ENCODE measurements around the gene KCNMB2.

DNA sequence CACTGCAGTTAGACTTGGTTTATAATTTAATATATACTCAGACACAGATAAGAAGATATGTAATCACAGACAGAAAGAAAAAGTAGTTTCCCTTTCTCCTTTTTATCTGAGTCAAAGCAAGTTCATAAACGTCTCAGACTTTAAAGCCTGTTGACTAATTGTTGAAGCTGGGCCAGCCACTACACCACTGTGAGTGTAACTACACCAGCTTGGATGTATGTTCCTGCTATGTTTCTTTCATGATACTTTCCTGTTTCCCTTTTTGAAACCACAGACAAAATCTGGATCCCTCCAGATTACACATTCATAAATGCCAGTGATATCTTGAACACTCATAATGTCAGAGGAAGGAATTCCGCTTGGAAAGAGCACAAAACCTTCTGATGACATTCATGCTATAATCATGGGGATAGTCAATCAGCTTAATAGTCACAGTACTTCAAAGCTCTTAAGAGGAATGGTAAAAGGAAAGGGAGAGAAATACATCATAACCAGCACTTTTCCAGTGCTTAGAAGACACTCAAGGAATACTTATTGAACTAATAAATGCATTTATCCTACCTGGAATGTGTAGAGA, 32.0 kb downstream of the KCNMB2 start:
- TF ChIP-seq POLR2AphosphoS5 (IDR thresholded peaks at IDR 0.05) (no peak), POLR2A (IDR thresholded peaks at IDR 0.05) (no peak), EP300 (IDR thresholded peaks at IDR 0.05) (no peak)
- TF ChIP-seq, protein P1, sequence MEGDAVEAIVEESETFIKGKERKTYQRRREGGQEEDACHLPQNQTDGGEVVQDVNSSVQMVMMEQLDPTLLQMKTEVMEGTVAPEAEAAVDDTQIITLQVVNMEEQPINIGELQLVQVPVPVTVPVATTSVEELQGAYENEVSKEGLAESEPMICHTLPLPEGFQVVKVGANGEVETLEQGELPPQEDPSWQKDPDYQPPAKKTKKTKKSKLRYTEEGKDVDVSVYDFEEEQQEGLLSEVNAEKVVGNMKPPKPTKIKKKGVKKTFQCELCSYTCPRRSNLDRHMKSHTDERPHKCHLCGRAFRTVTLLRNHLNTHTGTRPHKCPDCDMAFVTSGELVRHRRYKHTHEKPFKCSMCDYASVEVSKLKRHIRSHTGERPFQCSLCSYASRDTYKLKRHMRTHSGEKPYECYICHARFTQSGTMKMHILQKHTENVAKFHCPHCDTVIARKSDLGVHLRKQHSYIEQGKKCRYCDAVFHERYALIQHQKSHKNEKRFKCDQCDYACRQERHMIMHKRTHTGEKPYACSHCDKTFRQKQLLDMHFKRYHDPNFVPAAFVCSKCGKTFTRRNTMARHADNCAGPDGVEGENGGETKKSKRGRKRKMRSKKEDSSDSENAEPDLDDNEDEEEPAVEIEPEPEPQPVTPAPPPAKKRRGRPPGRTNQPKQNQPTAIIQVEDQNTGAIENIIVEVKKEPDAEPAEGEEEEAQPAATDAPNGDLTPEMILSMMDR (IDR thresholded peaks at IDR 0.05), result no peak

Data from upper lobe of left lung (tissue), 4 donors.